Activated naive CD8-positive, alpha-beta T cell treated with anti-CD3 and anti-CD28 coated beads for 36 hours (primary cell): ENCODE results near the gene EZH1. TPM values are rescaled to one million over a fixed set of nuclear protein-coding genes. Genes with fewer than 3 reads are reported as not detected.

ENCODE experiments used
- DNase-seq: peaks from one replicate; pipeline ENCODE4 v3.0.0; 2021
- H3K27ac Mint-ChIP-seq: one replicate; pipeline ENCODE4 v1.8.0; 2022; ENCODE audit warnings: mild to moderate bottlenecking, moderate library complexity, mixed read lengths
- H3K27me3 Mint-ChIP-seq: one replicate; pipeline ENCODE4 v1.8.0; 2022; ENCODE audit warnings: mild to moderate bottlenecking, mixed read lengths
- H3K36me3 Mint-ChIP-seq: one replicate; pipeline ENCODE4 v1.8.0; 2021; ENCODE audit warnings: mild to moderate bottlenecking, mixed read lengths
- H3K4me1 Mint-ChIP-seq: one replicate; pipeline ENCODE4 v1.8.0; 2021; ENCODE audit warnings: mixed read lengths
- H3K4me3 Mint-ChIP-seq: one replicate; pipeline ENCODE4 v1.8.0; 2022; ENCODE audit warnings: mild to moderate bottlenecking, moderate library complexity, mixed read lengths
- H3K9me3 Mint-ChIP-seq: one replicate; pipeline ENCODE4 v1.8.0; 2022; ENCODE audit warnings: mixed read lengths
- total RNA-seq, 2 experiments: library from RNA; stranded (reverse); gene quantifications; one replicate each; pipeline ENCODE4 v1.2.3, GENCODE V29; 2021

EZH1 gene
- 10 to 100 TPM; 14.4 to 17.5 TPM for total RNA-seq

- peaks cover 6% of the 10 kb centered on the region for H3K27me3 Mint-ChIP-seq
- peak; percentile 96 for DNase-seq
- no peaks in the 10 kb centered on the region for H3K36me3 Mint-ChIP-seq
- H3K4me1 Mint-ChIP-seq = peaks cover 22% of the 10 kb centered on the region
- peaks cover 2% of the 10 kb centered on the region for H3K9me3 Mint-ChIP-seq
- H3K4me3 Mint-ChIP-seq = peak within 1 kb of the TSS; percentile 97
- peak within 1 kb of the TSS; percentile 97 for H3K27ac Mint-ChIP-seq
These were observed at the start of gene EZH1 for GRCh38 chr17:42744806-42745617. EZH1 (minus strand) TSS chr17:42745040; CDS start chr17:42728941, 16,099 bp downstream.

- Mint-ChIP-seq H3K9me3 (no peaks in the 10 kb centered on the region), H3K27ac (no peak overlapping the region), H3K27me3 (peaks cover 6% of the 10 kb centered on the region), H3K4me3 (no peak overlapping the region), H3K4me1 (peaks cover 3% of the 10 kb centered on the region), H3K36me3 (peaks cover 4% of the 10 kb centered on the region)
- DNase-seq = no peak
These were observed 47.7 kb upstream of the EZH1 start for GRCh38 chr17:42792545-42792944.

- H3K4me3 Mint-ChIP-seq = no peak overlapping the region
- peaks cover 2% of the 10 kb centered on the region for H3K4me1 Mint-ChIP-seq
- H3K27ac Mint-ChIP-seq = no peak overlapping the region
- DNase-seq = no peak
- H3K36me3 Mint-ChIP-seq = peaks cover 4% of the 10 kb centered on the region
- H3K27me3 Mint-ChIP-seq = peaks cover 10% of the 10 kb centered on the region
- no peaks in the 10 kb centered on the region for H3K9me3 Mint-ChIP-seq
These were observed 47.1 kb upstream of the EZH1 start for GRCh38 chr17:42791948-42792347.

- Mint-ChIP-seq H3K27ac (no peak overlapping the region), H3K4me1 (peaks cover 20% of the 10 kb centered on the region), H3K4me3 (no peak overlapping the region), H3K9me3 (peaks cover 1% of the 10 kb centered on the region), H3K36me3 (no peaks in the 10 kb centered on the region), H3K27me3 (peaks cover 53% of the 10 kb centered on the region)
- DNase-seq = no peak
These were observed 42.4 kb upstream of the EZH1 start for GRCh38 chr17:42787266-42787665.

GRCh38 chr17:42784811-42785592 lies 40.2 kb upstream of the EZH1 start:
- Mint-ChIP-seq H3K36me3 (no peaks in the 10 kb centered on the region), H3K4me3 (no peak overlapping the region), H3K27ac (no peak overlapping the region), H3K9me3 (peaks cover 1% of the 10 kb centered on the region), H3K27me3 (peaks cover 71% of the 10 kb centered on the region), H3K4me1 (peaks cover 26% of the 10 kb centered on the region)
- no peak for DNase-seq

- peaks cover 1% of the 10 kb centered on the region for H3K9me3 Mint-ChIP-seq
- no peak overlapping the region for H3K4me3 Mint-ChIP-seq
- H3K27me3 Mint-ChIP-seq = peaks cover 77% of the 10 kb centered on the region
- H3K36me3 Mint-ChIP-seq = peaks cover 5% of the 10 kb centered on the region
- DNase-seq = no peak
- H3K4me1 Mint-ChIP-seq = peaks cover 30% of the 10 kb centered on the region
- H3K27ac Mint-ChIP-seq = no peak overlapping the region
These were observed 39.6 kb upstream of the EZH1 start for GRCh38 chr17:42784409-42784808.

- Mint-ChIP-seq H3K27me3 (peaks cover 78% of the 10 kb centered on the region), H3K4me1 (peaks cover 30% of the 10 kb centered on the region), H3K4me3 (no peak overlapping the region), H3K36me3 (peaks cover 8% of the 10 kb centered on the region), H3K9me3 (peaks cover 1% of the 10 kb centered on the region), H3K27ac (no peak overlapping the region)
- DNase-seq = no peak
These were observed 38.9 kb upstream of the EZH1 start for GRCh38 chr17:42783791-42784138.

GRCh38 chr17:42783062-42783790 lies 38.4 kb upstream of the EZH1 start:
- no peak overlapping the region for H3K4me3 Mint-ChIP-seq
- peaks cover 1% of the 10 kb centered on the region for H3K9me3 Mint-ChIP-seq
- no peak for DNase-seq
- peaks cover 78% of the 10 kb centered on the region for H3K27me3 Mint-ChIP-seq
- H3K27ac Mint-ChIP-seq = no peak overlapping the region
- peaks cover 8% of the 10 kb centered on the region for H3K36me3 Mint-ChIP-seq
- peaks cover 30% of the 10 kb centered on the region for H3K4me1 Mint-ChIP-seq

GRCh38 chr17:42782166-42783061 lies 37.6 kb upstream of the EZH1 start:
- H3K36me3 Mint-ChIP-seq = peaks cover 8% of the 10 kb centered on the region
- peaks cover 1% of the 10 kb centered on the region for H3K9me3 Mint-ChIP-seq
- peaks cover 30% of the 10 kb centered on the region for H3K4me1 Mint-ChIP-seq
- DNase-seq = no peak
- peaks cover 71% of the 10 kb centered on the region for H3K27me3 Mint-ChIP-seq
- H3K27ac Mint-ChIP-seq = no peak overlapping the region
- no peak overlapping the region for H3K4me3 Mint-ChIP-seq

GRCh38 chr17:42781639-42782165 lies 36.9 kb upstream of the EZH1 start:
- Mint-ChIP-seq H3K4me1 (peaks cover 30% of the 10 kb centered on the region), H3K4me3 (no peak overlapping the region)

GRCh38 chr17:42780851-42781638 lies 36.2 kb upstream of the EZH1 start:
- peak overlapping the region; percentile 8 for H3K4me3 Mint-ChIP-seq
- peaks cover 30% of the 10 kb centered on the region for H3K4me1 Mint-ChIP-seq
- peaks cover 14% of the 10 kb centered on the region for H3K36me3 Mint-ChIP-seq
- H3K27me3 Mint-ChIP-seq = peaks cover 62% of the 10 kb centered on the region
- H3K9me3 Mint-ChIP-seq = peaks cover 1% of the 10 kb centered on the region
- no peak overlapping the region for H3K27ac Mint-ChIP-seq
- DNase-seq = no peak

More at GRCh38 chr17:42781639-42782165, 36.9 kb upstream of the EZH1 start:
- DNase-seq = no peak
- Mint-ChIP-seq H3K9me3 (peaks cover 1% of the 10 kb centered on the region), H3K36me3 (peaks cover 11% of the 10 kb centered on the region), H3K27me3 (peaks cover 68% of the 10 kb centered on the region), H3K27ac (no peak overlapping the region)

- peaks cover 19% of the 10 kb centered on the region for H3K36me3 Mint-ChIP-seq
- H3K27ac Mint-ChIP-seq = no peak within 1 kb of the TSS
- peak within 1 kb of the TSS; percentile 26 for H3K4me3 Mint-ChIP-seq
- peaks cover 55% of the 10 kb centered on the region for H3K27me3 Mint-ChIP-seq
- no peaks in the 10 kb centered on the region for H3K9me3 Mint-ChIP-seq
- DNase-seq = peak; percentile 36
- H3K4me1 Mint-ChIP-seq = peaks cover 25% of the 10 kb centered on the region
These were observed 35.4 kb upstream of the EZH1 start, which contains the start of gene WNK4 for GRCh38 chr17:42779936-42780850. WNK4 (plus strand) TSS chr17:42780610; CDS start chr17:42780699, 89 bp downstream.
